Endothelial cell (in vitro differentiated cells): ENCODE data around the gene C1QTNF12. TPM values are rescaled to one million over a fixed set of nuclear protein-coding genes. Genes with fewer than 3 reads are reported as not detected.

ENCODE experiments used
- DNase-seq: peaks from one replicate; pipeline ENCODE4 v3.0.0; 2021; ENCODE audit warnings: low spot score
- H3K27ac Mint-ChIP-seq: one replicate; pipeline ENCODE4 v1.8.0; 2021; ENCODE audit warnings: mixed read lengths, inconsistent platforms; ENCODE audit not compliant: unreplicated experiment
- H3K27me3 Mint-ChIP-seq: one replicate; pipeline ENCODE4 v1.8.0; 2021; ENCODE audit warnings: mild to moderate bottlenecking, moderate library complexity, mixed read lengths, inconsistent platforms; ENCODE audit not compliant: unreplicated experiment
- H3K36me3 Mint-ChIP-seq: one replicate; pipeline ENCODE4 v1.8.0; 2021; ENCODE audit warnings: mild to moderate bottlenecking, low read depth, mixed read lengths, inconsistent platforms; ENCODE audit not compliant: unreplicated experiment
- H3K4me1 Mint-ChIP-seq: one replicate; pipeline ENCODE4 v1.8.0; 2021; ENCODE audit warnings: mild to moderate bottlenecking, mixed read lengths, inconsistent platforms; ENCODE audit not compliant: unreplicated experiment
- H3K4me3 Mint-ChIP-seq: one replicate; pipeline ENCODE4 v1.8.0; 2021; ENCODE audit warnings: mild to moderate bottlenecking, mixed read lengths, inconsistent platforms; ENCODE audit not compliant: unreplicated experiment
- H3K9me3 Mint-ChIP-seq: one replicate; pipeline ENCODE4 v1.8.0; 2021; ENCODE audit warnings: mixed read lengths, inconsistent platforms; ENCODE audit not compliant: unreplicated experiment
- total RNA-seq: library from RNA; stranded (reverse); fragmentation: NEBNext Ultra II Directional; extraction: Animal tissue kit (Norgen Biotek cat#: 25700); gene quantifications from one replicate; pipeline ENCODE4 v1.2.1, GENCODE V29; 2021; ENCODE audit not compliant: unreplicated experiment
- TF ChIP-seq, protein P1 (sequence below): fragments of 200-600 bp; sonication (generic); IDR thresholded peaks from one replicate; pipeline ENCODE4 v1.5.0; 2021; ENCODE audit warnings: antibody characterized with exemption; ENCODE audit not compliant: unreplicated experiment

Gene C1QTNF12
- total RNA-seq, 1 donor from 2014 or later, result 0.69 TPM

GRCh38 chr1:1284221-1285101, 37.9 kb upstream of the C1QTNF12 start:
- Mint-ChIP-seq H3K27ac (no peak overlapping the region), H3K36me3 (no peaks in the 10 kb centered on the region), H3K4me3 (no peak overlapping the region), H3K4me1 (no peaks in the 10 kb centered on the region), H3K9me3 (no peaks in the 10 kb centered on the region), H3K27me3 (peaks cover 7% of the 10 kb centered on the region)
- TF ChIP-seq, protein P1, sequence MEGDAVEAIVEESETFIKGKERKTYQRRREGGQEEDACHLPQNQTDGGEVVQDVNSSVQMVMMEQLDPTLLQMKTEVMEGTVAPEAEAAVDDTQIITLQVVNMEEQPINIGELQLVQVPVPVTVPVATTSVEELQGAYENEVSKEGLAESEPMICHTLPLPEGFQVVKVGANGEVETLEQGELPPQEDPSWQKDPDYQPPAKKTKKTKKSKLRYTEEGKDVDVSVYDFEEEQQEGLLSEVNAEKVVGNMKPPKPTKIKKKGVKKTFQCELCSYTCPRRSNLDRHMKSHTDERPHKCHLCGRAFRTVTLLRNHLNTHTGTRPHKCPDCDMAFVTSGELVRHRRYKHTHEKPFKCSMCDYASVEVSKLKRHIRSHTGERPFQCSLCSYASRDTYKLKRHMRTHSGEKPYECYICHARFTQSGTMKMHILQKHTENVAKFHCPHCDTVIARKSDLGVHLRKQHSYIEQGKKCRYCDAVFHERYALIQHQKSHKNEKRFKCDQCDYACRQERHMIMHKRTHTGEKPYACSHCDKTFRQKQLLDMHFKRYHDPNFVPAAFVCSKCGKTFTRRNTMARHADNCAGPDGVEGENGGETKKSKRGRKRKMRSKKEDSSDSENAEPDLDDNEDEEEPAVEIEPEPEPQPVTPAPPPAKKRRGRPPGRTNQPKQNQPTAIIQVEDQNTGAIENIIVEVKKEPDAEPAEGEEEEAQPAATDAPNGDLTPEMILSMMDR, result no peak
- no peak for DNase-seq

- Mint-ChIP-seq H3K27me3 (peaks cover 7% of the 10 kb centered on the region), H3K9me3 (no peaks in the 10 kb centered on the region), H3K4me3 (no peak overlapping the region), H3K36me3 (no peaks in the 10 kb centered on the region), H3K4me1 (no peaks in the 10 kb centered on the region), H3K27ac (no peak overlapping the region)
- TF ChIP-seq, protein P1, result no peak
- DNase-seq, result no peak
Observed at GRCh38 chr1:1283821-1284220, 37.3 kb upstream of the C1QTNF12 start.

DNA sequence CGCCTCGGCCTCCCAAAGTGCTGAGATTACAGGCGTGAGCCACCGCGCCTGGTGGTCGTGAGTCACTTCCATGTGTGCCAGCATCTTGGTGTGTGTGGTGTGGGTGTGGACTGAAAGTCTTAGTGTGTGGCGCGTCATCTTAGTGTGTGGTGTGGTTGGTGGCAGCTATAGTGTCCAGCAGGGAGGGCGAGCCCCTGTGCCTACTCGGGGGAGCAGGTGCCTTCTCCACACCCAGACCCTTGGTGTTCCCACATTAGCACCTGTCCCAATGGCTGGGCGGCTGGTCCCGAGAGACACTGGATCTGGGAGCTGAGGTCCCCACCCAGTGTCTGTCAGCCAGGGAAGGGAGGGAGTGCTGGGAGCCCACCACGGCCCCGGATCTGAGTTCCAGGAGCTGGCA, 36.5 kb upstream of the C1QTNF12 start:
- no peaks in the 10 kb centered on the region for H3K36me3 Mint-ChIP-seq
- no peaks in the 10 kb centered on the region for H3K9me3 Mint-ChIP-seq
- peaks cover 7% of the 10 kb centered on the region for H3K27me3 Mint-ChIP-seq
- H3K27ac Mint-ChIP-seq, result no peak overlapping the region
- H3K4me1 Mint-ChIP-seq, result no peaks in the 10 kb centered on the region
- DNase-seq, result no peak
- TF ChIP-seq, protein P1, result no peak
- no peak overlapping the region for H3K4me3 Mint-ChIP-seq

DNA sequence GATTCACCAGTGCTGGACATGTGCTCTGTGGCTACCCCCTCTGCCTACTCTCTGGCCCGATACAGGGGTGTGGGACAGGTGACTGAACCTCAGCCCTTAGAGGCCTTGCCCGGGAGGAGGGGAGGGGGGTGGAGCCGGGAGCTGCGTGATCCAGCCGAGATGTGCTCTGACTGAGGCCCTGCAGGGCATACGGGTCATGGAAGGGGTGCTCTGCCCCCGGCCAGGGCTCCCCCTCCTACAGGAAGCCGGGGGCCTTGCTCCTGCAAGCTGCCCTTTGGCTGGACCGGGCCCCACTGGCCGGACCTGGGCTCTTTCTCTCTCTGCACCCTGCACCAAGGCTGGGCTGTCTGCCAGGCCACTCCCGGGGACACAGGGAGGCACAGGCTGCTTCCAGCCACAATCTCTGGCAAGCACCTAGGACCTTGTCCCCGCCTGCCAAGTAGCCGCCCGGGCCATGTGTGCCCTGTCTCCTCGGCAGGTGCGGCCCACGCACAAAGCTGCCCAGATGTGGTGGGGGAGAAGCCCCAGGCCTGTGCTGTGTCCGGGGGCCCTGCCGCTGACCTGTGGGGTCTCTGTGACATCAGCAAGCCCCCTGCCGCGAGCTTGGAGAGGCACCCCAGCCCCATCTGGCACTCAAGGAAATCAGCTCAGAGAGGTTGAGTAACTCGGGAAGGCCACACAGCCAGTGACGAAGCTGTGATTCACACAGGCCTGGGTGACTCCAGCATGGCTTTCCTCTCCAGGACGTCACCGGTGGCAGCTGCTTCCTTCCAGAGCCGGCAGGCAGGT, 35.2 kb upstream of the C1QTNF12 start:
- no peak overlapping the region for H3K4me3 Mint-ChIP-seq
- H3K27me3 Mint-ChIP-seq, result peaks cover 7% of the 10 kb centered on the region
- H3K4me1 Mint-ChIP-seq, result no peaks in the 10 kb centered on the region
- DNase-seq, result no peak
- TF ChIP-seq, protein P1, result no peak
- H3K9me3 Mint-ChIP-seq, result no peaks in the 10 kb centered on the region
- no peak overlapping the region for H3K27ac Mint-ChIP-seq
- H3K36me3 Mint-ChIP-seq, result no peaks in the 10 kb centered on the region
